ENCODE measurements around the gene PLCD3.

- no peak for TF ChIP-seq CTCF (IDR thresholded peaks at IDR 0.05; ENCODE audit: low read depth, low read length, poor library complexity, severe bottlenecking)
- no peak for TF ChIP-seq EZH2phosphoT487 (IDR thresholded peaks at IDR 0.05; ENCODE audit: borderline replicate concordance, low read length)
These were observed 24.9 kb downstream of the PLCD3 start for GRCh38 chr17:45107293-45108010.

All from DOHH2 (cell line).